Upper lobe of left lung (tissue), 6 donors: ENCODE results near the gene PCP2. TPM values are rescaled to one million over a fixed set of nuclear protein-coding genes. Genes with fewer than 3 reads are reported as not detected.

Experiments used
- ATAC-seq, 2 donors: fragments of 200-7000 bp; cut with Tn5 transposase; one replicate each; pipeline ENCODE4 v1.9.1; 2022; ENCODE audit warnings: mild to moderate bottlenecking in 2 of 2, moderate library complexity in 2 of 2; ENCODE audit not compliant: low FRiP score in 2 of 2
- DNase-seq, 2 donors: peaks; one replicate each; pipeline ENCODE4 v3.0.0-alpha.2; 2019 to 2020
- H3K27ac ChIP-seq, 4 donors: fragments of 200-600 bp; sonication (generic); one replicate each; pipeline ENCODE4 v1.5.1; 2016 to 2019
- H3K27me3 ChIP-seq, 4 donors: fragments of 200-600 bp; sonication (generic); one replicate each; pipeline ENCODE4 v1.5.1; 2017 to 2019
- H3K36me3 ChIP-seq, 4 donors: fragments of 200-600 bp; sonication (generic); one replicate each; pipeline ENCODE4 v1.5.1; 2016 to 2019
- H3K4me1 ChIP-seq, 4 donors: fragments of 200-600 bp; sonication (generic); one replicate each; pipeline ENCODE4 v1.5.1; 2018 to 2019
- H3K4me3 ChIP-seq, 4 donors: fragments of 200-600 bp; sonication (generic); one replicate each; pipeline ENCODE4 v1.5.1; 2017 to 2019; ENCODE audit warnings: mild to moderate bottlenecking in 2 of 4, moderate library complexity in 1 of 4
- H3K9me3 ChIP-seq, 4 donors: fragments of 200-600 bp; sonication (generic); one replicate each; pipeline ENCODE4 v1.5.1; 2018 to 2019
- EP300 ChIP-seq, 4 donors: sonication (generic); formaldehyde crosslinking; IDR thresholded peaks; one replicate each; pipeline ENCODE4 v1.5.1; 2017; ENCODE audit warnings: antibody characterized with exemption in 4 of 4, control low read depth in 2 of 4
- POLR2A ChIP-seq, 4 donors: fragments of 450-650 bp; IDR thresholded peaks; one replicate each; pipeline ENCODE4 v1.5.1; 2016 to 2017; ENCODE audit warnings: antibody characterized with exemption in 4 of 4, mild to moderate bottlenecking in 2 of 4
- POLR2AphosphoS5 ChIP-seq, 2 donors: sonication (generic); formaldehyde crosslinking; IDR thresholded peaks; one replicate each; pipeline ENCODE4 v1.5.1; 2017; ENCODE audit warnings: antibody characterized with exemption in 2 of 2
- WGBS, 2 donors: methylation state at CpG; one replicate each; pipeline ENCODE4 v1.1.5; 2017 to 2018; 5-methylcytosine and 5-hydroxymethylcytosine counted together
- total RNA-seq, 6 donors: library from RNA; depleted of rRNA in 4 of 6; stranded (reverse); fragments of >200 nt in 4 of 6; gene quantifications; one replicate each; pipeline versions ENCODE4 v1.1.0 to v1.2.1, GENCODE V29; 2016 to 2021
- TF ChIP-seq, protein P1 (sequence below), 6 experiments: fragments of 450-650 bp in 4 of 6; fragments of 200-600 bp in 2 of 6; sonication (generic) in 2 of 6; IDR thresholded peaks; one replicate each; pipeline ENCODE4 v1.5.1; 2016 to 2019; ENCODE audit warnings: antibody characterized with exemption in 6 of 6
- donor health status: DM: no; HTN: no; CAD: no; lungs with moderate emphysema.
- donor health status: DM: no; HTN: yes; CAD: no; lungs with severe emphysema.

PCP2 gene
- total RNA-seq, 6 donors from 2014 or later, result 2.3 to 21.0 (median 3.3) TPM; not detected in 1

DNA sequence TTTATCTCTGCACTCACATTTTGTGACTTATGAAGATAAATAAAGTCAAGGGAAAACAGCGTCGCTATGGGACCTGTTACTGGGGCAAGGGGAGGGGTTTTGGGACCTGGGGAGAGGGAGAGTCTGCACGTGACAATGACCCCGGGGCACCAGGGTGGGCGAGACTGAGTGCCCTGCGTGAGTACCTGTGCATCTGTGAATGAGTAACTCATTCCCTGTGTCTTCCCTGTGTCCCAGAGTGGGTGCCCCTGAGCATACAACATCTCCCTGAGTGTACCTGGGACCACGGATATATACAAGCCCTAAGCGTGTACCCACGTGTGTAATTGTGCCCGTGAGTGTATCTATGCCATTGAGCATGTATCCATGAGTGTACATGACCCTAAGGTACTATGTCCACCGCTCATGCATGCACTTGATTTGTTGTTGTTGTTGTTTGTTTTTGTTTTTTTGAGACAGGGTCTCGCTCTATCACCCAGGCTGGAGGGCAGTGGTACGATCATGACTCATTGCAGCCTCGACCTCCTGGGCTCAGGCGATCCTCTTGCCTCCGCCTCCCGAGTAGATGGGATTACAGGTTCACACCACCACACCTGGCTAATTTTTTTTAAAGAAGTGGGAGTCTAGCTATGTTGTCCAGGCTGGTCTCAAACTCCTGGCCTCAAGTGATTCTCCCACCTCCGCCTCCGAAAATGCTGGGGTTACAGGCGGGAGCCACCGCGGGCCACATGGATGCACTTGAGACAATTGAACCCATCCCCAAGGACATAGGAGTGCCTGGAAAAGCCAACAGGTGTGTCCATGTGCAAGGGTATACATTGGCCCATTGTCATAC lies 46.5 kb upstream of the PCP2 start:
- DNase-seq (no peak), ATAC-seq (no peak)
- Histone ChIP-seq H3K27ac (peak overlapping the region; percentile 88 to 97 (median 90)), H3K27me3 (no peaks in the 10 kb centered on the region), H3K4me3 (peak overlapping the region; percentile 72 to 98 (median 90)), H3K9me3 (no peaks in the 10 kb centered on the region), H3K4me1 (peaks cover 12 to 39% (median 27%) of the 10 kb centered on the region in 4 donors), H3K36me3 (peaks cover 0 to 28% (median 19%) of the 10 kb centered on the region in 4 donors)
- TF ChIP-seq EP300 (IDR thresholded peaks at IDR 0.05), result no peak
- no peak for TF ChIP-seq POLR2A (IDR thresholded peaks at IDR 0.05)
- TF ChIP-seq, protein P1, sequence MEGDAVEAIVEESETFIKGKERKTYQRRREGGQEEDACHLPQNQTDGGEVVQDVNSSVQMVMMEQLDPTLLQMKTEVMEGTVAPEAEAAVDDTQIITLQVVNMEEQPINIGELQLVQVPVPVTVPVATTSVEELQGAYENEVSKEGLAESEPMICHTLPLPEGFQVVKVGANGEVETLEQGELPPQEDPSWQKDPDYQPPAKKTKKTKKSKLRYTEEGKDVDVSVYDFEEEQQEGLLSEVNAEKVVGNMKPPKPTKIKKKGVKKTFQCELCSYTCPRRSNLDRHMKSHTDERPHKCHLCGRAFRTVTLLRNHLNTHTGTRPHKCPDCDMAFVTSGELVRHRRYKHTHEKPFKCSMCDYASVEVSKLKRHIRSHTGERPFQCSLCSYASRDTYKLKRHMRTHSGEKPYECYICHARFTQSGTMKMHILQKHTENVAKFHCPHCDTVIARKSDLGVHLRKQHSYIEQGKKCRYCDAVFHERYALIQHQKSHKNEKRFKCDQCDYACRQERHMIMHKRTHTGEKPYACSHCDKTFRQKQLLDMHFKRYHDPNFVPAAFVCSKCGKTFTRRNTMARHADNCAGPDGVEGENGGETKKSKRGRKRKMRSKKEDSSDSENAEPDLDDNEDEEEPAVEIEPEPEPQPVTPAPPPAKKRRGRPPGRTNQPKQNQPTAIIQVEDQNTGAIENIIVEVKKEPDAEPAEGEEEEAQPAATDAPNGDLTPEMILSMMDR (IDR thresholded peaks at IDR 0.05), result no peak
- 61 to 68% methylated on average over 17 of the region's 22 CpGs for WGBS, 2 donors

- H3K4me3 ChIP-seq, result peak overlapping the region in 2 of 4 donors; percentile 26 to 44
- no peaks in the 10 kb centered on the region for H3K27me3 ChIP-seq
- H3K9me3 ChIP-seq, result no peaks in the 10 kb centered on the region
- DNase-seq, result peak; percentile 37 to 58
- TF ChIP-seq EP300 (IDR thresholded peaks at IDR 0.05), result no peak
- TF ChIP-seq, protein P1 (IDR thresholded peaks at IDR 0.05), result peak in 2 of 6 experiments; percentile 10 to 23
- WGBS, 2 donors, result 48% methylated on average over 24 to 30 of the region's 30 CpGs
- peak overlapping the region; percentile 12 to 97 (median 53) for H3K27ac ChIP-seq
- H3K36me3 ChIP-seq, result peaks cover 0 to 22% (median 15%) of the 10 kb centered on the region in 4 donors
- no peak for ATAC-seq
- H3K4me1 ChIP-seq, result peaks cover 12 to 42% (median 27%) of the 10 kb centered on the region in 4 donors
These were observed 45.6 kb upstream of the PCP2 start for GRCh38 chr19:7678971-7679751.

- DNase-seq (peak in 1 of 2 donors; percentile 46), ATAC-seq (no peak)
- Histone ChIP-seq H3K4me1 (peaks cover 12 to 42% (median 27%) of the 10 kb centered on the region in 4 donors), H3K36me3 (peaks cover 0 to 8% (median 6%) of the 10 kb centered on the region in 4 donors), H3K9me3 (no peaks in the 10 kb centered on the region), H3K27me3 (no peaks in the 10 kb centered on the region), H3K4me3 (peak overlapping the region in 3 of 4 donors; percentile 25 to 44 (median 26)), H3K27ac (peak overlapping the region; percentile 40 to 97 (median 70))
- WGBS, 2 donors, result 47 to 54% methylated on average over 12 of the region's 12 CpGs
- no peak for TF ChIP-seq POLR2A (IDR thresholded peaks at IDR 0.05)
- TF ChIP-seq, protein P1 (IDR thresholded peaks at IDR 0.05), result peak in 1 of 6 experiments; percentile 24
- TF ChIP-seq POLR2AphosphoS5 (IDR thresholded peaks at IDR 0.05), result no peak
- no peak for TF ChIP-seq EP300 (IDR thresholded peaks at IDR 0.05)
These were observed 44.3 kb upstream of the PCP2 start for GRCh38 chr19:7677669-7678311.

- H3K36me3 ChIP-seq, result no peaks in the 10 kb centered on the region
- H3K27me3 ChIP-seq, result no peaks in the 10 kb centered on the region
- H3K4me3 ChIP-seq, result peak within 1 kb of the TSS in 3 of 4 donors; percentile 25 to 44 (median 26)
- peaks cover 7 to 33% (median 21%) of the 10 kb centered on the region in 4 donors for H3K4me1 ChIP-seq
- 10 to 23% methylated on average over 10 of the region's 10 CpGs for WGBS, 2 donors
- peak within 1 kb of the TSS; percentile 40 to 97 (median 70) for H3K27ac ChIP-seq
- no peak for TF ChIP-seq EP300 (IDR thresholded peaks at IDR 0.05)
- TF ChIP-seq POLR2A (IDR thresholded peaks at IDR 0.05), result peak in 1 of 4 donors; percentile 46
- TF ChIP-seq, protein P1 (IDR thresholded peaks at IDR 0.05), result no peak
- peak; percentile 10 to 47 for TF ChIP-seq POLR2AphosphoS5 (IDR thresholded peaks at IDR 0.05)
- ATAC-seq (no peak), DNase-seq (peak in 1 of 2 donors; percentile 74)
- no peaks in the 10 kb centered on the region for H3K9me3 ChIP-seq
These were observed 43.3 kb upstream of the PCP2 start, which contains the start of gene MCEMP1 for GRCh38 chr19:7676854-7677253. TSS of gene MCEMP1 (plus strand) at chr19:7677090. CDS start at chr19:7677121, 31 bp downstream.
